SU-DHL-6 (cell line): ENCODE measurements around the gene SLC8A2.

ENCODE experiments used
- H2AFZ ChIP-seq: fragments of 200-600 bp; sonication (generic); 2 replicates; pipeline ENCODE4 v1.6.1; 2014; ENCODE audit warnings: low read depth, mild to moderate bottlenecking, moderate library complexity, mixed read lengths, antibody characterized with exemption, low read length; ENCODE audit not compliant: severe bottlenecking
- H3F3A ChIP-seq: fragments of 200-600 bp; shearing (Covaris generic); 2 replicates; pipeline ENCODE4 v1.6.0; 2016; ENCODE audit warnings: antibody characterized with exemption, mild to moderate bottlenecking; ENCODE audit not compliant: insufficient read depth
- H3K27ac ChIP-seq: fragments of 200-600 bp; sonication (generic); 2 replicates; pipeline ENCODE4 v1.5.1; 2016; ENCODE audit warnings: low read depth, mild to moderate bottlenecking, low read length, moderate library complexity, mixed read lengths
- H3K27me3 ChIP-seq: fragments of 200-600 bp; sonication (generic), shearing (Covaris generic); 2 replicates; pipeline ENCODE4 v1.6.0; 2014; ENCODE audit warnings: mild to moderate bottlenecking, low read length
- H3K36me3 ChIP-seq: fragments of 200-600 bp; sonication (generic); 2 replicates; pipeline ENCODE4 v1.6.1; 2014; ENCODE audit warnings: mild to moderate bottlenecking, low read length, mixed read lengths
- H3K4me2 ChIP-seq: fragments of 300-600, 200-600 bp; shearing (Covaris generic), sonication (generic); 2 replicates; pipeline ENCODE4 v1.6.0; 2014; ENCODE audit warnings: low read length, low read depth, mild to moderate bottlenecking; ENCODE audit not compliant: poor library complexity, severe bottlenecking
- H3K4me3 ChIP-seq: fragments of 200-600 bp; sonication (generic); 2 replicates; pipeline ENCODE4 v1.5.1; 2014; ENCODE audit warnings: antibody characterized with exemption, low read length, mild to moderate bottlenecking, mixed read lengths; ENCODE audit not compliant: insufficient read depth, poor library complexity, severe bottlenecking
- H3K79me2 ChIP-seq: fragments of 200-600 bp; sonication (generic); 2 replicates; pipeline ENCODE4 v1.6.1; 2014; ENCODE audit warnings: mild to moderate bottlenecking, low read length, moderate library complexity; ENCODE audit not compliant: insufficient read depth
- H3K9ac ChIP-seq: fragments of 200-600 bp; sonication (generic); 2 replicates; pipeline ENCODE4 v1.7.0; 2014; ENCODE audit warnings: mild to moderate bottlenecking, low read length
- H3K9me2 ChIP-seq: fragments of 200-600 bp; sonication (generic); replicated peaks from 2 replicates; pipeline ENCODE4 v1.6.1; 2014; ENCODE audit warnings: low read length; ENCODE audit not compliant: insufficient read depth
- H3K9me3 ChIP-seq: fragments of 200-600 bp; sonication (generic); 2 replicates; pipeline ENCODE4 v1.6.1; 2014; ENCODE audit warnings: low read length, mixed read lengths; ENCODE audit not compliant: insufficient read depth
- H4K20me1 ChIP-seq: fragments of 200-600 bp; sonication (generic); 2 replicates; pipeline ENCODE4 v1.6.1; 2014; ENCODE audit warnings: low read depth, mild to moderate bottlenecking, antibody characterized with exemption, low read length, moderate library complexity, mixed read lengths
- CTCF ChIP-seq: fragments of 200-600 bp; sonication (generic); IDR thresholded peaks from one replicate; pipeline ENCODE4 v1.5.1; 2017; ENCODE audit warnings: antibody characterized with exemption, mild to moderate bottlenecking, low read length, moderate library complexity; ENCODE audit not compliant: insufficient read depth, poor library complexity, severe bottlenecking
- EZH2phosphoT487 ChIP-seq: fragments of 200-600 bp; sonication (generic), shearing (Covaris generic); conservative IDR thresholded peaks from 2 replicates; pipeline ENCODE4 v1.6.1; 2018; ENCODE audit warnings: mild to moderate bottlenecking, antibody characterized with exemption, low read length, moderate library complexity, mixed read lengths

Gene SLC8A2

GRCh38 chr19:47419030-47419783 lies 52.5 kb downstream of the SLC8A2 start, which contains the start of gene MEIS3:
MEIS3 (minus strand) TSS chr19:47419527; CDS start chr19:47419081, 446 bp downstream.
- H3K9me3 ChIP-seq, result no peaks in the 10 kb centered on the region
- no peaks in the 10 kb centered on the region for H3K36me3 ChIP-seq
- H3K79me2 ChIP-seq, result no peaks in the 10 kb centered on the region
- TF ChIP-seq EZH2phosphoT487 (no peak), CTCF (no peak)
- no peak within 1 kb of the TSS for H3K27ac ChIP-seq
- H4K20me1 ChIP-seq, result no peaks in the 10 kb centered on the region
- H3K4me3 ChIP-seq, result no peak within 1 kb of the TSS
- H3K9ac ChIP-seq, result no peak within 1 kb of the TSS
- H2AFZ ChIP-seq, result no peak within 1 kb of the TSS
- no peak within 1 kb of the TSS for H3K4me2 ChIP-seq
- H3F3A ChIP-seq, result 0 out of 2 replicates have a peak, but pooled peaks cover 4% of the 10 kb centered on the region
- no peaks in the 10 kb centered on the region for H3K9me2 ChIP-seq
- H3K27me3 ChIP-seq, result 0 out of 2 replicates have a peak, but pooled peaks cover 3% of the 10 kb centered on the region

DNA sequence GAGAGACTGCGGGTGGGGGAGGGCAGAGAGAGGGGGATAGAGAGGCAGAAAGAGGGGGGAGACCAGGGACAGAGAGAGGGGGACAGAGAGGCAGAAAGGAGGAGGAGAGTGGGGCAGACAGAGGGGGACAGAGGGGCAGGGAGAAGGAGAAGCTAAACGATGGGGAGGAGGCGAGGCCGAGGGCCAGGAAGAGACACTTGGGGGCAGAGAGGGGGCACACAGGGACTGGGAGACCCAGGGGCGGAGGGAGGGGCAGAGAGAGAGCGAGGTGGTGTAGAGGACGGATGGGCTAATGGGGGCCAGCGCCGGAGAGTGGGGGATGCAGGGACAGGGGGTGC lies 53.0 kb downstream of the SLC8A2 start:
- Histone ChIP-seq H2AFZ (no peak overlapping the region), H3F3A (0 out of 2 replicates have a peak, but pooled peaks cover 4% of the 10 kb centered on the region), H3K4me3 (no peak overlapping the region), H3K4me2 (no peak overlapping the region), H3K9me3 (no peaks in the 10 kb centered on the region), H3K9ac (no peak overlapping the region), H3K79me2 (no peaks in the 10 kb centered on the region), H4K20me1 (no peaks in the 10 kb centered on the region), H3K27ac (no peak overlapping the region), H3K27me3 (0 out of 2 replicates have a peak, but pooled peaks cover 3% of the 10 kb centered on the region), H3K9me2 (no peaks in the 10 kb centered on the region), H3K36me3 (no peaks in the 10 kb centered on the region)
- TF ChIP-seq CTCF (no peak), EZH2phosphoT487 (no peak)

GRCh38 chr19:47417746-47418691 lies 53.7 kb downstream of the SLC8A2 start:
- no peaks in the 10 kb centered on the region for H3K27me3 ChIP-seq
- no peaks in the 10 kb centered on the region for H4K20me1 ChIP-seq
- H3K9ac ChIP-seq, result no peak overlapping the region
- TF ChIP-seq EZH2phosphoT487 (no peak), CTCF (no peak)
- no peaks in the 10 kb centered on the region for H3K36me3 ChIP-seq
- H3K9me2 ChIP-seq, result no peaks in the 10 kb centered on the region
- H3K27ac ChIP-seq, result no peak overlapping the region
- H2AFZ ChIP-seq, result no peak overlapping the region
- H3F3A ChIP-seq, result 0 out of 2 replicates have a peak, but pooled peaks cover 4% of the 10 kb centered on the region
- H3K4me3 ChIP-seq, result no peak overlapping the region
- H3K4me2 ChIP-seq, result no peak overlapping the region
- H3K79me2 ChIP-seq, result no peaks in the 10 kb centered on the region
- H3K9me3 ChIP-seq, result no peaks in the 10 kb centered on the region
